Panc1 (cell line): ENCODE measurements around the gene MLPH. TPM values are rescaled to one million over a fixed set of nuclear protein-coding genes. Genes with fewer than 3 reads are reported as not detected.

Experiments used
- ATAC-seq: fragments of 200-7000 bp; cut with Tn5 transposase; 2 replicates; pipeline ENCODE4 v1.9.1; 2020; ENCODE audit warnings: mild to moderate bottlenecking, moderate library complexity
- BruUV-seq: library from RNA; stranded (reverse); fragments of 400-500 nt; replicated peaks from 2 replicates; lab custom pipeline; 2021; lab: Mats Ljungman, UMichigan
- CTCF ChIA-PET: fragments of 300-600 bp; sonication (Branson Sonifier 250); formaldehyde crosslinking; loops from one replicate; lab custom pipeline; 2022; ENCODE audit warnings: antibody characterized with exemption; lab: Charles Lee
- POLR2A ChIA-PET: fragments of 300-600 bp; sonication (Branson Sonifier 250); formaldehyde crosslinking; loops from one replicate; lab custom pipeline; 2022; ENCODE audit warnings: antibody characterized with exemption; lab: Charles Lee
- DNase-seq: peaks from one replicate; pipeline ENCODE4 v3.0.0-alpha.2; 2010; ENCODE audit warnings: low read depth, low spot score
- H3K27ac ChIP-seq: 2 replicates; pipeline ENCODE4 v1.5.1; 2011; ENCODE audit warnings: mild to moderate bottlenecking, low read length, inconsistent platforms
- H3K27me3 ChIP-seq: fragments of 200-500 bp; sonication (Bioruptor generic); 2 replicates; pipeline ENCODE4 v1.6.0; 2014; ENCODE audit warnings: low read length, inconsistent platforms; ENCODE audit not compliant: control insufficient read depth, insufficient read depth
- H3K36me3 ChIP-seq: fragments of 200-500 bp; sonication (Bioruptor generic); 2 replicates; pipeline ENCODE4 v1.5.1; 2014; ENCODE audit warnings: inconsistent platforms, mild to moderate bottlenecking, low read length, moderate library complexity; ENCODE audit not compliant: control insufficient read depth, insufficient read depth
- H3K4me1 ChIP-seq: 2 replicates; pipeline ENCODE4 v1.5.1; 2011; ENCODE audit warnings: inconsistent platforms, mild to moderate bottlenecking, low read length, moderate library complexity; ENCODE audit not compliant: control insufficient read depth, insufficient read depth
- H3K4me3 ChIP-seq, 2 experiments: 2 replicates each; pipeline ENCODE4 v1.5.1; 2011 to 2012; ENCODE audit warnings: low read depth in 2 of 2, low read length in 2 of 2, mild to moderate bottlenecking in 2 of 2, inconsistent platforms in 1 of 2, moderate library complexity in 1 of 2
- H3K9me3 ChIP-seq: fragments of 200-500 bp; sonication (Bioruptor generic); 2 replicates; pipeline ENCODE4 v1.5.1; 2014; ENCODE audit warnings: low read depth, mild to moderate bottlenecking, inconsistent platforms, low read length, moderate library complexity; ENCODE audit not compliant: control insufficient read depth, insufficient read depth
- CTCF ChIP-seq: fragments of 450-650 bp; IDR thresholded peaks from 2 replicates; pipeline ENCODE4 v1.5.1; 2017; ENCODE audit warnings: mild to moderate bottlenecking
- POLR2AphosphoS5 ChIP-seq: IDR thresholded peaks from 2 replicates; pipeline ENCODE4 v1.6.1; 2012; ENCODE audit warnings: mild to moderate bottlenecking, low read depth, low read length, moderate library complexity
- SIN3A ChIP-seq: IDR thresholded peaks from 2 replicates; pipeline ENCODE4 v1.6.1; 2012; ENCODE audit warnings: low read depth, mild to moderate bottlenecking, low read length, moderate library complexity, borderline replicate concordance; ENCODE audit not compliant: insufficient read depth
- TCF7L2 ChIP-seq: IDR thresholded peaks from 2 replicates; pipeline ENCODE4 v1.6.1; 2011; ENCODE audit warnings: mild to moderate bottlenecking, low read depth, low read length, inconsistent platforms
- in situ Hi-C: cut with HindIII; loops from 2 replicates; pipeline ENCODE4 v1.10.0; 2016; ENCODE audit warnings: low sequenced_read_pairs, low pct_unique_long_range_greater_than_20kb
- intact Hi-C: fragments of 100-400 bp; cut with micrococcal nuclease; formaldehyde crosslinking; loops from one replicate; pipeline ENCODE4 v1.10.0; 2022; ENCODE audit not compliant: unreplicated experiment
- total RNA-seq: library from RNA; stranded (reverse); gene quantifications from one replicate; pipeline ENCODE4 v1.2.1, GENCODE V29; 2021; ENCODE audit not compliant: unreplicated experiment
- TF ChIP-seq, protein P1 (sequence below), 2 experiments: IDR thresholded peaks; 2 replicates each; pipeline ENCODE4 v1.6.1; 2011 to 2012; ENCODE audit warnings: low read depth in 2 of 2, control low read depth in 1 of 2, low read length in 1 of 2, mild to moderate bottlenecking in 1 of 2, moderate library complexity in 1 of 2; ENCODE audit not compliant: insufficient read depth in 1 of 2

The MLPH gene
- total RNA-seq, 1 experiment from 2014 or later, result 60.2 TPM

DNA sequence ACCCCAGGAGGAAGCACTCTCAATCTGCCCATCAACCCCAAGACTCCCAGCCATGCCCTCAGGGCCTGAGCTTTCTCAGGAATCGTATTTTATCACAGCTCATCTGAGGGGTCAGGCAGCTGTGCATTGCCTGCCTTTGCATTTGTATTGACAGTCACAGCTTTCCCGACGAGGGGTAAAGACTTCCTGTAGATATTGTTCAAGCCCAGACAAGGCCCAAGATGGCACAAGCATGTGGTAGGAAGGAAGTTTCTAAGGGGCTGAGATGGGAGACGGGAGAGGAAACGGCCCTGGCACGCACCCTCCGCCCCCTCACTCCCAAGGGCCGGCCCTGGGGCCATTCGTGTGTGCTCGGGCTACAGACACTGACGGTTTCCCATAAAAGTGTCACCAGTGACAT lies 45.1 kb downstream of the MLPH start:
- no peak overlapping the region for H3K4me3 ChIP-seq
- DNase-seq (no peak), ATAC-seq (no peak)
- intact Hi-C loops, result no loop called here
- H3K4me1 ChIP-seq, result no peaks in the 10 kb centered on the region
- in situ Hi-C loops, result no loop called here
- H3K36me3 ChIP-seq, result no peaks in the 10 kb centered on the region
- TF ChIP-seq POLR2AphosphoS5, result no peak
- no peak for TF ChIP-seq CTCF
- no peak for TF ChIP-seq SIN3A
- TF ChIP-seq TCF7L2, result no peak
- TF ChIP-seq, protein P1, sequence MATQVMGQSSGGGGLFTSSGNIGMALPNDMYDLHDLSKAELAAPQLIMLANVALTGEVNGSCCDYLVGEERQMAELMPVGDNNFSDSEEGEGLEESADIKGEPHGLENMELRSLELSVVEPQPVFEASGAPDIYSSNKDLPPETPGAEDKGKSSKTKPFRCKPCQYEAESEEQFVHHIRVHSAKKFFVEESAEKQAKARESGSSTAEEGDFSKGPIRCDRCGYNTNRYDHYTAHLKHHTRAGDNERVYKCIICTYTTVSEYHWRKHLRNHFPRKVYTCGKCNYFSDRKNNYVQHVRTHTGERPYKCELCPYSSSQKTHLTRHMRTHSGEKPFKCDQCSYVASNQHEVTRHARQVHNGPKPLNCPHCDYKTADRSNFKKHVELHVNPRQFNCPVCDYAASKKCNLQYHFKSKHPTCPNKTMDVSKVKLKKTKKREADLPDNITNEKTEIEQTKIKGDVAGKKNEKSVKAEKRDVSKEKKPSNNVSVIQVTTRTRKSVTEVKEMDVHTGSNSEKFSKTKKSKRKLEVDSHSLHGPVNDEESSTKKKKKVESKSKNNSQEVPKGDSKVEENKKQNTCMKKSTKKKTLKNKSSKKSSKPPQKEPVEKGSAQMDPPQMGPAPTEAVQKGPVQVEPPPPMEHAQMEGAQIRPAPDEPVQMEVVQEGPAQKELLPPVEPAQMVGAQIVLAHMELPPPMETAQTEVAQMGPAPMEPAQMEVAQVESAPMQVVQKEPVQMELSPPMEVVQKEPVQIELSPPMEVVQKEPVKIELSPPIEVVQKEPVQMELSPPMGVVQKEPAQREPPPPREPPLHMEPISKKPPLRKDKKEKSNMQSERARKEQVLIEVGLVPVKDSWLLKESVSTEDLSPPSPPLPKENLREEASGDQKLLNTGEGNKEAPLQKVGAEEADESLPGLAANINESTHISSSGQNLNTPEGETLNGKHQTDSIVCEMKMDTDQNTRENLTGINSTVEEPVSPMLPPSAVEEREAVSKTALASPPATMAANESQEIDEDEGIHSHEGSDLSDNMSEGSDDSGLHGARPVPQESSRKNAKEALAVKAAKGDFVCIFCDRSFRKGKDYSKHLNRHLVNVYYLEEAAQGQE (IDR thresholded peaks at IDR 0.05; ENCODE audit: insufficient read depth in 1 of 2, low read depth in 2 of 2, low read length in 1 of 2), result no peak
- ChIA-PET CTCF (interaction anchor here (0.7 to 1.6 kb wide), 2 partner anchors 30 to 61 kb away, joined by 3 read pairs; no protein-coding TSS in a partner anchor), POLR2A (no interaction called here)
- H3K9me3 ChIP-seq, result no peaks in the 10 kb centered on the region
- H3K27ac ChIP-seq, result no peak overlapping the region
- no peaks in the 10 kb centered on the region for H3K27me3 ChIP-seq
- no TSS peak for BruUV-seq

GRCh38 chr2:237533668-237534161 lies 46.7 kb downstream of the MLPH start:
- Histone ChIP-seq H3K36me3 (no peaks in the 10 kb centered on the region), H3K4me1 (no peaks in the 10 kb centered on the region), H3K27ac (no peak overlapping the region), H3K9me3 (no peaks in the 10 kb centered on the region), H3K4me3 (no peak overlapping the region), H3K27me3 (no peaks in the 10 kb centered on the region)
- in situ Hi-C loops (no loop called here), intact Hi-C loops (no loop called here)
- ATAC-seq (no peak), DNase-seq (no peak)
- ChIA-PET POLR2A (no interaction called here), CTCF (interaction anchor here (0.5 to 0.6 kb wide), 2 partner anchors 37 to 112 kb away, joined by 3 to 4 read pairs; no protein-coding TSS in a partner anchor)
- TF ChIP-seq CTCF (no peak), SIN3A (no peak)
- BruUV-seq, result no TSS peak
